Dendritic cell treated with granulocyte-macrophage colony-stimulating factor and Interleukin-4, amounts not matched to agents 40 ng/mL and 50 ng/mL, for 4 days (primary cell): ENCODE data around the gene TRIM58.

Experiments used
- H3K27ac Mint-ChIP-seq: one replicate; pipeline ENCODE4 v1.8.0; 2022; ENCODE audit warnings: mild to moderate bottlenecking, mixed read lengths
- H3K27me3 Mint-ChIP-seq: one replicate; pipeline ENCODE4 v1.8.0; 2022; ENCODE audit warnings: mild to moderate bottlenecking, mixed read lengths
- H3K36me3 Mint-ChIP-seq: one replicate; pipeline ENCODE4 v1.8.0; 2022; ENCODE audit warnings: low read depth, mixed read lengths
- H3K4me1 Mint-ChIP-seq: one replicate; pipeline ENCODE4 v1.8.0; 2022; ENCODE audit warnings: low read depth, mixed read lengths
- H3K4me3 Mint-ChIP-seq: one replicate; pipeline ENCODE4 v1.8.0; 2022; ENCODE audit warnings: mild to moderate bottlenecking, moderate library complexity, mixed read lengths
- H3K9me3 Mint-ChIP-seq: one replicate; pipeline ENCODE4 v1.8.0; 2022; ENCODE audit warnings: mixed read lengths
- intact Hi-C: fragments of 100-400 bp; cut with micrococcal nuclease; formaldehyde crosslinking; loops from one replicate; pipeline ENCODE4 v1.15.0; 2022

The TRIM58 gene

GRCh38 chr1:247906504-247907047 lies 49.6 kb downstream of the TRIM58 start:
- H3K9me3 Mint-ChIP-seq = no peaks in the 10 kb centered on the region
- H3K27me3 Mint-ChIP-seq = peaks cover 2% of the 10 kb centered on the region
- peak overlapping the region; percentile 82 for H3K27ac Mint-ChIP-seq
- peak overlapping the region; percentile 76 for H3K4me3 Mint-ChIP-seq
- intact Hi-C loops = no loop called here
- no peaks in the 10 kb centered on the region for H3K36me3 Mint-ChIP-seq
- peaks cover 16% of the 10 kb centered on the region for H3K4me1 Mint-ChIP-seq

DNA sequence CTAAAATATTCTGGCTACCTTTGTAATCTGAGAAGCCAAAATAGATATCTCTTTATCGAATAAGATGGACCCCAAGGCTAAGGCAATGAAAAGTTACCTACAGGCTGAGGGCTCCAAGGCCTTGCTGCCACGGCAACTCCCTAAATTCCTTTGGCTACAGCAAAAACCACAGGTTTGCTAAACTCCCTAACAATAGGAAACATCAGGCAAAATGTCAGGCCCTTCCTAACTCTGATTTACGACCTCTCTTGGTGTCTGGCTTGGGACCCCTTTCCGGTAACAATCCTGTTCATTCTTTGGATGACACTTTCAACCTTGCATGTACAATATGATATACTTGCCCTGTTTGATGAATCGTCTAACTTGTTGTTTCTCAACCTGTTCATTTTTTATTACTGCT lies 51.8 kb downstream of the TRIM58 start:
- intact Hi-C loops = no loop called here
- Mint-ChIP-seq H3K27me3 (peaks cover 2% of the 10 kb centered on the region), H3K9me3 (no peaks in the 10 kb centered on the region), H3K4me1 (peaks cover 16% of the 10 kb centered on the region), H3K4me3 (no peak overlapping the region), H3K27ac (no peak overlapping the region), H3K36me3 (no peaks in the 10 kb centered on the region)

- Mint-ChIP-seq H3K4me3 (no peak overlapping the region), H3K27me3 (no peaks in the 10 kb centered on the region), H3K4me1 (no peaks in the 10 kb centered on the region), H3K27ac (no peak overlapping the region), H3K36me3 (no peaks in the 10 kb centered on the region), H3K9me3 (no peaks in the 10 kb centered on the region)
- intact Hi-C loops = no loop called here
Measured at GRCh38 chr1:247913786-247914185, 56.8 kb downstream of the TRIM58 start.

GRCh38 chr1:247914941-247915662 lies 58.1 kb downstream of the TRIM58 start:
- Mint-ChIP-seq H3K36me3 (no peaks in the 10 kb centered on the region), H3K9me3 (no peaks in the 10 kb centered on the region), H3K4me1 (no peaks in the 10 kb centered on the region), H3K27ac (no peak overlapping the region), H3K27me3 (no peaks in the 10 kb centered on the region), H3K4me3 (no peak overlapping the region)
- intact Hi-C loops = no loop called here

GRCh38 chr1:247919952-247920351 lies 63.0 kb downstream of the TRIM58 start, which contains the start of gene OR2T8:
Gene OR2T8, plus strand, starts transcription at chr1:247920252. Its CDS starts 766 bp downstream, at chr1:247921018.
- Mint-ChIP-seq H3K36me3 (no peaks in the 10 kb centered on the region), H3K27me3 (no peaks in the 10 kb centered on the region), H3K27ac (no peak within 1 kb of the TSS), H3K4me3 (no peak within 1 kb of the TSS), H3K9me3 (no peaks in the 10 kb centered on the region), H3K4me1 (no peaks in the 10 kb centered on the region)
- intact Hi-C loops = no loop called here

GRCh38 chr1:247923941-247924340 lies 67.0 kb downstream of the TRIM58 start:
- intact Hi-C loops = no loop called here
- H3K36me3 Mint-ChIP-seq = no peaks in the 10 kb centered on the region
- H3K4me3 Mint-ChIP-seq = no peak overlapping the region
- H3K27me3 Mint-ChIP-seq = no peaks in the 10 kb centered on the region
- H3K27ac Mint-ChIP-seq = no peak overlapping the region
- no peaks in the 10 kb centered on the region for H3K9me3 Mint-ChIP-seq
- no peaks in the 10 kb centered on the region for H3K4me1 Mint-ChIP-seq

DNA sequence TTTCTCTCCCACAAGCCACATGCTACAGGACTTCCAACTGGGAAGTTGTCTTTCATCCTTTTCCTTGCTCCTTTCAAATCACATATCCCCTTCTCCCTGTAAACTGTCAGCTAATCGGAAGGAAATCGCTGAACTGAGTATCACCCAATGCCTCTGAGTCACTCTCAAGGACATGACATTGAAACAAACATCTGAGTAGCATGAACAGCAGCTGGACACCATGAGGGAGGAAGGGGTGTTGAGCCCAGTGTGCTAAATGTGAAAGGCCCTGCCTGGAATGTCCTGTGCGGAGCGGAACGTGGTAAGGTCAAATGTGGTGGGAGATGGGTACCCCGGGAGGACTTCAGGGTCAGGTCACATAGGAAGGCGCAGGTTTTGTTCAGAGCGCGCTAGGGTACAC lies 67.9 kb downstream of the TRIM58 start, which contains the start of gene OR2AJ1:
TSS of gene OR2AJ1 (plus strand) at position 22 of the 400 bp plus-strand sequence. CDS start 8,880 bp downstream, outside the sequence.
- H3K4me1 Mint-ChIP-seq = no peaks in the 10 kb centered on the region
- intact Hi-C loops = no loop called here
- H3K36me3 Mint-ChIP-seq = no peaks in the 10 kb centered on the region
- H3K27ac Mint-ChIP-seq = no peak within 1 kb of the TSS
- no peak within 1 kb of the TSS for H3K4me3 Mint-ChIP-seq
- H3K9me3 Mint-ChIP-seq = no peaks in the 10 kb centered on the region
- H3K27me3 Mint-ChIP-seq = no peaks in the 10 kb centered on the region
